Stimulated activated naive CD4-positive, alpha-beta T cell (primary cell): ENCODE data around the gene GULP1.
"Not testable (repeated sequence)": the region's sequence is repeated elsewhere in the genome, so short reads cannot be mapped to it uniquely, and the experiment has no call there.

Experiments
- DNase-seq, 6 experiments: peaks; one replicate each; lab custom pipeline; 2025; lab: John Stamatoyannopoulos, UW

The GULP1 gene

DNA sequence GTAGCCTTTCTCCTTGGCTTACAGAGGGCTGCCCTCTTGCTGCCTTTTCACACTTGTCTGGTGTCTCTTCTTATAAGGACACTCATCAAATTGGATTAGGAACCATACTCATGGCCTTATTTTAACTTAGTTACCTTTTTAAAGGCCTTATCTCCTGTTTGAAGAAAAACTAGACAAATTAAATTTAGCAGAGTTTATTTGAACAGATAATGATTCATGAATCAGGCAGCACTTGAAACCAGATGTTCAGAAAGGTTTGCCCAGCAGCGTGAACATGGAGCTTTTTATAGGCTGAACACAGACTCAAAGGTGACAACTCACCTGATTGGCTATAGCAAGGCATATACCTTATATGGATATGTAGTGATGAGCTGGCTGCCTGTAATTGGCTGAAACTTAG lies 238.0 kb downstream of the GULP1 start:
- DNase-seq: no peak

DNA sequence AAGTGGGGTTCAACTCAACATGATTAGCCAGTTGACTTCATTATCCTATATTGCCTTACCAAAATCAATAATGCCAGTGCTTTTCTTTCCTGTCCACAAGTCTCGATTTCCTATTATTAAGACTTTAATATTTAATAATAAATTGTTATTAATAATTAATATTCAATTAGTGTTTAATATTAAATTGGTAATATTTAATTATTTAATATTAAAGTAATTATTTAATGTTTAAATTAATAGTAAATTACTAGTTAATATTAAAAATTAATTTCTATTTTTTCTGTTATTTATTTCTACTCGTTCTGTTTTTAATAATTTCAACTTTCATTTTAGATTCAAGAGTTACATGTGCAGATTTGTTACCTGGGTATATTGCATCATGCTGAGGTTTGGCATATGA lies 243.2 kb downstream of the GULP1 start:
- no peak for DNase-seq

DNA sequence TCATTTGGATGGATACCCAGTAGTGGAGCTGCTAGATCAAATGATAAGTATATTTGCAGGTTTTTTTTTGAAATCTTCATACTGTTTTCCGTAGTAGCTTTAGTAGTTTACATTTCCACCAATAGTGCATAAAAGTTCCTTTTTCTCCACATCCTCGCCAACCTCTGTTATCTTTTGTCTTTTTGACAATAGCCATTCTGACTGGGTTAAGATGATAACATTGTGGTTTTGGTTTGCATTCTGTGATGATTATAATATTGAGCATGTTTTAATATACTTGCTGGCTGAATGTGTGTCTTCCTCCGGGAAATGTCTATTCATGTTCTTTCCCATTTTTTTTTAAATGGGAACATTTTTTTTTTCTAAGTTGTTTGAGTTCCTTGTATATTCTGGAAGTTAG lies 260.0 kb downstream of the GULP1 start:
- DNase-seq: no peak

DNA sequence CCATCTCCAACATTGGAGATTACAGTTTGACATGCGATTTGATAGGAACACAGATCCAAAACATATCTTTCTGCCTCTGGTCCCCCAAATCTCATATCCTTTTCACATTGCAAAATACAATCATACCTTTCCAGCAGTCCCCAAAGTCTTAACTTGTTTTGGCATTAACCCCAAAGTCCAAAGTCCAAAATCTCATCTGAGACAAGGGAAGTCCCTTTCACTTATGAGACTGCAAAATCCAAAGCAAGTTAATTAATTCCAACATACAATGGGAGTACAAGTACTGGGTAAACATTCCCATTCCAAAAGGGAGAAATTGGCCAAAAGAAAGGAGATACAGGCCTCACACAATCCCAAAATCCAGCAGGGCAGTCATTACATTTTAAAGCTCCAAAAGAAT lies 265.4 kb downstream of the GULP1 start:
- no peak for DNase-seq

DNA sequence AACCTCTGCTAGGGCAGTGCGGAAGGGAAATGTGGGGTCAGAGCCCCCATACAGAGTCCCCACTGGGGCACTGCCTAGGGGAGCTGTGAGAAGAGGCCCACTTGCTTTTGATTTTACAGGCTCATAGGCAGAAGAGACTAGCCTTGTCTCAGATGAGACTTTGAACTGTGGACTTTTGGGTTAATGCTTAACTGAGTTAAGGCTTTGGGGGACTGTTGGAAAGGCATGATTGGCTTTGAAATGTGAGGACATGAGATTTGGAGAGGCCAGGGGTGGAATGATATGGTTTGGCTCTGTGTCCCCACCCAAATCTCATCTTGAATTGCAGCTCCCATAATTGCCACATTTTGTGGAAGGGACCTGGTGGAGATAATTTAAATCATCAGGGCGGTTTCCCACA lies 267.8 kb downstream of the GULP1 start:
- DNase-seq: not testable (repeated sequence)

DNA sequence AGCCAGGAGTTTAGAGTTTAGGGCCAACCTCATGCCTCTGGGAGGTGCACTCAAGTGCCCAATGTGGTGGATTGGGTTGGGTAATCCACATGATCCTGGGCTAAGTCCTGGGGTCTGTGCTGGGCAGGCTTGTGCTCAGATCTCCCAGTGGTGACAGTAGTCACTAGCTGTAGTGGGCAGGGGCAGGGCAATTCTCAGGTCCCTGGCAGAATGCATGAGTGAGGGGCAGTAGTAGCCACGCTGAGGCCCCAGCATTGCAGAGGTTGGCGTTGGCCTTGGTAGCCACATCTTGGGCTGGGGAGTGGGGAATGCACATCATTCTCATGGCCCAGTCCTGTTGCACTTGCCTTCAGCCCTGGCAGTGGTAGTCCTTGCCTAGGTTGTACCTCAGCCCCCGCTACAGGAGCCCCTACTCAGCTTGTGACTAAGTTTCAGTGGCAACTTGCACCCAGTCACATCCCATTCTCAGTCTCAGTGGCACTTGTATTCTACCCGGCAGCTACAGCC lies 269.9 kb downstream of the GULP1 start:
- DNase-seq: no peak

DNA sequence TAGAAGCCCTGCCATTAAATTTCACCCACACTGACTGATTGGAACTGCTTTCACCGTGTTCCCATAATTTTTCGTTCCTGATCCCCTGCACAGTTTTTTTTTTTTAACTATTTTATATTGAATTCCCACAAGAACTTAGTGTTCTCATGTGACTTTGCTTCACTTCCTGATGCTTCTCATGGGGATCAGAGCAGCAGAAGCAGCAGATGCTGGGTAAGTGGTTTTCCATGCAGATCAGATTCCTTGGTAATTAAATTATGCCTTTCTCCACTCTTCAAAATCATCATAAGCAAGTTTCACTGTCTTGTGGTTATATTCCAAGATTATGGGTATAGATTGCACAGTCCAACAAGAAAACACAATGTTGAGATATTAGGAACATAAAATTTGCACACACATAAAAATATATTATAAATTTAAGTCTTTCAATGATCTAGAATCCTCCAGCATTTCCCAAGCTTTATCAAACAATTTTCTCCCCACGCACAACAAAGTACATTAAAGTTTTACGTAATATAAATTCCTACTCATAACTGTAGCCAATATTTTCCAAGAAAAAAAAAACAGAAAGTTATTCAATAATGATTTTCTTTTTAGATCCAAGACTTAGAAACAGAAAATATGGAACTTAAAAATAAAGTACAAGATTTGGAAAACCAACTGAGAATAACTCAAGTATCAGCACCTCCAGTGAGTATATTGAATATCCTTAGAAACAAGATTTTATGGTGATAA lies 277.9 kb downstream of the GULP1 start:
- no peak for DNase-seq

DNA sequence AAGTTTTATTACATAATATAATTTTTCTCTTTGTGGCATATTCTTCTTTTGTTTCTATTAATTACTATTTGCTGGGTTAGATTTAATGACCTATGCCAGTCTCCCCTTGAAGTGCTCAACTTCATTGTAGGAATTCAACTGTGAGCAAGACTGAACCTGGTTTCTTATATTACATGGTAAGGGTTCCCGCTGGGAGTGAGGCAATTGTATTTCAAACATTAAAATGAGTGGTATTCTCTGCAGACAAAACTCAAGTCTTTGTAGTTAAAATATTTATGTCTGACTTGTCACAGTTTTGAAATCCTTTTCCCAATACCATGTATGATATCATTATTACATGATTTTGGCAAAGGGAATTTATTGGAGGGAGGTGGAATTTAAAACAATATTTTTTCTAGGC lies 278.7 kb downstream of the GULP1 start:
- no peak for DNase-seq

DNA sequence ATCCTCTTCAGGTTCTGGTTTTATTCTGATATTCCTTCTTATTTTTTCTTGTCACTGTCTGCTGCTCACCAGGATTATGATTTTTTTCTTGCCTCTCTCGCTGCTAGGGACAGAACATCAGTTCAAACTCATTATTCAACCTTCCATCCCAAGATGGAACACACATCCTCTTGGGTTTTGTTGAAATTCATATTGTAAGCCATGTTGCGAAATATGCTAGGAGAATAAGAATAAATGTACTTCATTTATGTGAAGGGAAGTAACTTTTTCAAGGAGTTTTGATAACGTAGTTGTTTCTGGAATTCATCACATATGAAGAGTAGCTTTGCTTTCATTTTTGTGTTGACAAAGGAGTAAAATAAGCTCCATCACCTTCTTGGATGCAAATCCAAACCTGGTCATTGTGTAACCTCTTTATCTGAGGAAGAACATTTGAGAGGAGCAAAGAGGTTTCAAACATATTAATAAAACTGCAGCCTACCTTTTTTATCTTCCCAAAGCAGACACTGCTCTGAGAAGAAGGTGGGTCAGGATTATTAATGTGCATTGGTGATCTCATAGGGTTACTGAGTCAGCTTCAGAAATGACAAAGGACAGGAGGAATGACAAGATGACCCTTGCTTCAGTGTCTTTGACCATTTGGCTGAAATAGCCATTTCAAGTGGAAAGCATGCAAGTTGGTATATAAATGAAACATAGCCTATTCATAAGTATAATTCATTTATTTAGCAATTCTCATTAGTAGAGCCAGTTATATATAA lies 280.0 kb downstream of the GULP1 start:
- no peak for DNase-seq

DNA sequence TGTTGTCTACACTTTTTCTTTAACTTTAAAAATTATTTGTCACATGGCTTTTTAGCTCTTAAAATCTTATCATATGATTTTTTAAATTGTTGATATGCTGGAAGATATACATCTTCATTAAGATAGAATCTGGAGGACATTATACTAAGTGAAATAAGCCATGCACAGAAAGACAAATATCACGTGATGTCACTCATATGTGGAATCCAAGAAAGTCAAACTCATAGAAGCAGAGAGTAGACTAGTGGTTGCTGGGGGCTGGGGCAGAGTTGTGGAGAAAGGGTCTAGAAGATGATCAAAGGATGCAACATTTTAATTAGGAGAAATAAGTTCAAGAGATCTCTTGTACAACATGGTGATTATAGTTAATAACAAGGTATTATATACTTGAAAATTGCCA lies 280.9 kb downstream of the GULP1 start:
- no peak for DNase-seq

DNA sequence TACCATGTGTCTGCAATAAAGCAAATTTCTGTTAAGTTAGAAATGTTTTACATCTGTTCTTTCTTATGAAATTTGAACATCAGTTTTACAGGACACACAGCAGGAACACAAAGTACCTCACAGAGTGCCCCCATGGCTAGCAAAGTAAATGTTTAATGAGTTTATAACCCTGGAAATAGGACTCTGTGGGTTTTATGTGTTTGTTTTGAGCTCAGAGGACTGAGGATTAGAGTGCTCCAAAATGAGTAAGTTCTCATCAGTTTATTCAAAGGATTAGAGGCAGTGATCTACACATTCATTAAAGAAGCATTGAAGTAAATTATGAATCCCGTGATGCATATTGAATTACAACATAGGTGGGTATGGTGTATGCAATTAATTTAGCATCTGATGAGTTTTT lies 281.8 kb downstream of the GULP1 start:
- no peak for DNase-seq

DNA sequence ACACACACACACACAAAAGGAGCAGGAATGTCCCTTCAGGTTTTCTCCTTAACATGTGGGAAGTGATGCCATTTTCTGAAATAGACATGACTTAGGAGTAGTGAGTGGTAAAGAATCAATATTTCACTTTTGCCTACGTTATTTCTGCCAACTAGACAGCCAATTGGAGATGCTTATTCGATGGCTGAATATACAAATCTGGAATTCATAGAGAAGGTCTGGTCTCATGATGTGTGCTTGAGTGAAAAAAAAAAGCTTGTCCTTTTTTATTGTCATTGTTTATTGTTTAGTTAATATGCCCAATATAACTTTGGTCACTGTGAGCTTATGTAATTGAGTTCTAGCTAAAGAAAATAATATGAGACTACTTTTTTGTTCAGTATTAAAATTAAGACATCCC lies 284.3 kb downstream of the GULP1 start:
- DNase-seq: no peak

DNA sequence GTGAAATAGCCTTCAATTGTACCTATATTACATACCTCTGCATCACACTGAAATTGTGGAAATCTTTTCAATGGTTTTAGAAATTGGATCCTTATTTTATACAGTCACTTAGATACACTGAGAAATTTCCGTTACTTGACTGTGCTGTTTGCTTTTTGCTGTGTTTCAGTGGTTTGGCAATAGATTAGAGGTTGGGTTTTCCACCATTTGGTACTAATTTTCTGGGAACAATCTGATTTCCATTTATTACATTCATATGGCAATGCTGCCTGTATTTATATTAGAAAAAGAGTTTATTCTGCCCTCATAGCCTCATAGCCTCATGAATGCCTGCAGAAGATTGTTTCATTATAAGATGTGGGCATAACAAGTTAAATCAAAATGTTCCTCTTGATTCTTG lies 285.0 kb downstream of the GULP1 start:
- DNase-seq: no peak

DNA sequence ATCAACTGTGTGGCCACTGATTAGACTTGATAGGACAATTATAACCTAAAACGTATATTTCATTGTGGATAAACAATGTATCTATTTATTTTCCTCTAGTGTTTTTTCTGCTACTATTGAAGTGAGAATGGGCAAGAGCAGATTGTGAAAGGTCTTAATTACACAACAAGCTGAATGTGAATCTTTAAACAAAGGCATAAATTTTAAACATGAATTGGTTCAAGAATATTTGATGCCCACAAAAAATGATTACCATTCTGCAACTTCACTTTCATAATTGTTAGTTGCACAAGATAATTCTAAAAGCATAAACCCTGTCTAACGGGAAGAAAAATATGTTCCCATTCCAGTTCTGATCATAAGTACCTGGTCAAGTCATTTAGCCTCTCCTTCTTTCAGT lies 285.6 kb downstream of the GULP1 start:
- DNase-seq: no peak

DNA sequence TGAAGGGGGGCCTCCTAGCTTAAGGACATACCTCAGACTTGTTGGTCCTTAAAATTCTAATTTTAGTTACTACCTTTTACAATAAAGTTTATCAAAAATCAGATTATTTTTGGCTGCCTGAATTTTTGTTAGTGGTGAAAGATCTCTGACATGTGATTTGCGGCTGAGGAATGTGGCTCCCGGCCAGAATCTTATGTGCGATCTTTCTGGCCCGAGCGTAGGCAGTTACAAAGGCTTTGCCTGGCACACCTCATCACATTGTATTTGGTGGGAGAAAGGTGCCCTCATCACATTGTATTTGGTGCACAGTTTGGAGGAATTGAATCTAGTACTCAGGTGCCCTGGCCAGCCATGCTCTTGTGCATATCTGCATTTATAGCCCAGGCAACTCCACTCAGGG lies 289.1 kb downstream of the GULP1 start:
- no peak for DNase-seq

DNA sequence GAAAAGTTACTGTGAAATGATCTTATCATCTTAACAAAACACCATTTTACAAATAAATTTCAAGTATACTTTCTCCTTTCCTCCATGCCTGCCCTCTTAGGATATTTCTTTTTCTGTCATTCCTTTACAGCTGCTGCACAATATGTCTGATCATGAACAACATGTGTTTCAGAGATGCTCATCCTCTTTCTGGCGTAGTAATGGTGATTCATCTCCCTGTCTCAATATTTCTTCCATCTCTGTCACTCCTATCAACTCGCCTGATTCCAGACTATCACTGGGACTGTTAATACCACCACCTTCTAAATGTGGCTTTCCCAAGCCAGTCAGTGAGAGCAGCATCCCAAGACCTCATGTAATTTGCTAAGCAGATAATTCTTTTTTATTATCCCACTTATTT lies 290.5 kb downstream of the GULP1 start:
- no peak for DNase-seq

DNA sequence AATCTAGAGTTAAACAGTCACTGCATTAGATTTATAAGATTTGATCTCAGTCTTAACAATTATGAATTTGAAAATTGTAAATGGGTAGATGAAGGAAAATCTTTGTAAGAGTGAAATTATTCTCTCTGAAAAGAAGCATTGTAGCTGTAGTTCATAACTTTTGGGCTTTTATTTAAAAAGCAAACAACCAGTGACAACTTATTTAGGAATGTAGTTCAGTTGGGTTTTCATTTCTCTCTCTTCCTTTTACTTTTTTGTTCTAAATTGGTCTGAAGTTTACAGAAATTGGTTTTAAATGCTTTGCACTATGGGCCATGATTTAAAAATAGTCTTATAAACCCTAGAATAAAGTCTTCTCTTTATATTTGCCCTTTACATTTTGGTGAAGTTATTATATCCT lies 296.6 kb downstream of the GULP1 start:
- no peak for DNase-seq

DNA sequence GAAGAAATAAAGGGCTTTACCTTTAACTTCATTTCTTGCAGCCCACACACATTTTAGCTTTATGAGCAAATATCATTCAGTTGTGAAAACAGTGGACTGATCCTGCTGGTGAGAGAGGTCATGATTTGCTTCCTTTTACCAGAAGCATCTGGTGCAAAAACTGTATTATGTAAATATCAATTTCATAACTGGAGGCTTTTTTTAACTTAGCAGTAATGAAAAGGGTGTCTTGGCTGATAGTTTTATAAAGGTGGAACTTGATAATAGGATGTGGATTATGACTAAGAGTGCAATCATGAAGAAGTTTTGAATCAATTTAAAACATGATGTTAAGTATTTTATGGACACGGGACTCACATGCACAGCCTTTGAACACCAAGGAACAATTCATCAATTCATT lies 304.4 kb downstream of the GULP1 start:
- DNase-seq: no peak

DNA sequence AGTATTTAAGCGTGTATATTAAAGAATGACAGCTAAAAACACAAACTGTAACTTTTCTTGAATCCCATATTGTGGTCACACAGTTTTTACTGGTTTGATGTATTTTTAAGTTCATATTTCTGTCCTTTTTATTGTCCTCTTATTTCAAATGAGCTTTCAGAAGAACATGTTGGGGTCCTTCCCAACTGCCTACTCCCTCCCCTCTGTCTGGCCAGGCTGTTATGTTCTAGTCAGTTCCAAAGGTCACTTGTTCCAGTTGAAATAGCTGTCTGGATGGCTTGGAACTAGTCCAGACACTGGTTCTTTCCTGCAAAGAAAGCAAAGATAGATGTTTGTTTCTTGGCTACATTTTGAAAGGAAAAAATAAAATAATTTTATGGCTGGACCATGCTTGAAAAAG lies 306.9 kb downstream of the GULP1 start:
- no peak for DNase-seq

DNA sequence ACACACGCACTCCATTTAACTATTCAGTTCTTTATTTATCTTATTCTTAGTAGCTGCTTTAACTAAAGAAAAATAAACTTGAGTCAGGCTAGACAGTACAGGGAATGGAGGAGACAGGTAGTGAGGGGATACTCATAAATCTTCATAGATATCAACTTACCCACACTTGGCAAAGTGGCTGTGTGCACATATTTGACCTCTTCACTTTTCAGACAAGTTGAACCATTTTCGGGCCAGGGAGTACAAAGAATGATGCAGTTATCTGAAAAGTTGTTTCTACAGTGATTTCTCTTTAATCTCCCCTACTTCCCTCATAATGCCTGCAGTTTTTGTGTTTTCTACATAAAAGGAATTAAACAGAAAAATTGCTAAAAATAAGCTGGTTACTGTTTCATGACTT lies 307.5 kb downstream of the GULP1 start:
- DNase-seq: no peak

DNA sequence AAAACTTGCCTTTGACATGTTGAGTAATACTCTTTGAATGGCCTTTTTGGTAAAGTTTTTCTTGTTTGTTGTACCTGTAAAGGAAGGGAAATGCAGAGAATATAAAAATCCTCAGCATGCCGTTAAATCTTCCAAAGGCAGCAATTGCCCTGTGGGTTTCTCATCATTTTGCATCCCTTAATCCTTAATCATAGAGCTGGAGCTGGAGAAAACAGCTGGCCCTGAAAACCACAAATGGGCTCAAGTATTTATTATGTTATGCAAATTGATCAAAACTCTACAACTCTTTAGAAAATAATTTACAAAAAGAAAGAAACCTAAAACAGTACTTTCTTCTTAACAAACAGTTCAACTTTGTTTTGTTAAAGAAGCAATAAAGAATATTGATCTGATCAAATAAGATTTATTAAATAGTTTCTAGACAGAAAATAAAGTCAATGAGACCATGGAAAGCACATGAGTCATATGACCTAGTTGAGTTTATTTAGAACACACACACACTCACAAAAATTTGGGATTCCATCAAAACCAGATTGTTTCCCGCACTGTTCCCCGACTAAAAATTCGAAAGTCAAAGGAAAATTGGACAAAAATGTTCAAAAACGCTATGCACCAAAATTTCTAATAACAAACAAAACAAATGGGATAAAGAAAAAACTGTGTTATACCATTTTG lies 309.0 kb downstream of the GULP1 start:
- DNase-seq: no peak

DNA sequence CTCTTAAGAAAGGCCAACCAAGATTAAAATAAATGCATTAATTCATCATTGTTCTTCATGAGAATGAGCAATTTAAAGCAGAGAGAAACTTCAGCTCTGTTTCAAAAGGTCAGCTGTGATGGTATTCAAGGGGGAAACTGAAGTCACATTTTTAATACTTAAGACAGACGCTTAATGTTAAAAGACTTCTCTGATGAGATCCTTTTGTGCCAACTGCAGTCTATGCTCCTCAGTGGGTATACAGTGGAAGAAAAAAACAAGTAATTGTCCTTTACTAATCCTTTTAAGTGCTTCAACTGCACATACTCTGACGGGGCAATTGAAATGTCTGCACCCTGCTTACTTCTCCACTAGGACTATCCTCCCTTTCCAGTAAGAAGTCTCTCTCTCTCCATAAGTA lies 309.7 kb downstream of the GULP1 start:
- DNase-seq: no peak

DNA sequence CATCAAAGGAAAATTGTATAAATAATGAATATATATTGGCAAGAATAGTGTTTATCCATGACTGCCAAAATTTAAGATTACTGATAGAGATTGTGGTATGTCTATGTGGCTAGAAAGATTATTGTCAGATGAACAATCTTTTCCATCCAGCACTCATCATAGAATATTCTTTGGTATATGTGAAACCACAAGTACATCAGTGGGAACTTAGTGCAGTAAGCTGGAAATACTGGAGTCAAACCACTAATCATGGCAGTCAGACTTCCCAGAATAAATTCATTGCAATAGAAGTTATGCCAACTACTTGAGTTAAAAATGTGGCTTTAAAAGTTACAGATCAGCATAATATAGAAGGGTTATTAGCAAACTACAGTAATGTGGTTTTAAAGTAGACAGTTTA lies 310.3 kb downstream of the GULP1 start:
- no peak for DNase-seq
